ENCODE measurements around the gene CUX1. TPM values are rescaled to one million over a fixed set of nuclear protein-coding genes. Genes with fewer than 3 reads are reported as not detected.

CUX1 gene
- total RNA-seq, 1 experiment from 2014 or later, result 53.5 TPM

DNA sequence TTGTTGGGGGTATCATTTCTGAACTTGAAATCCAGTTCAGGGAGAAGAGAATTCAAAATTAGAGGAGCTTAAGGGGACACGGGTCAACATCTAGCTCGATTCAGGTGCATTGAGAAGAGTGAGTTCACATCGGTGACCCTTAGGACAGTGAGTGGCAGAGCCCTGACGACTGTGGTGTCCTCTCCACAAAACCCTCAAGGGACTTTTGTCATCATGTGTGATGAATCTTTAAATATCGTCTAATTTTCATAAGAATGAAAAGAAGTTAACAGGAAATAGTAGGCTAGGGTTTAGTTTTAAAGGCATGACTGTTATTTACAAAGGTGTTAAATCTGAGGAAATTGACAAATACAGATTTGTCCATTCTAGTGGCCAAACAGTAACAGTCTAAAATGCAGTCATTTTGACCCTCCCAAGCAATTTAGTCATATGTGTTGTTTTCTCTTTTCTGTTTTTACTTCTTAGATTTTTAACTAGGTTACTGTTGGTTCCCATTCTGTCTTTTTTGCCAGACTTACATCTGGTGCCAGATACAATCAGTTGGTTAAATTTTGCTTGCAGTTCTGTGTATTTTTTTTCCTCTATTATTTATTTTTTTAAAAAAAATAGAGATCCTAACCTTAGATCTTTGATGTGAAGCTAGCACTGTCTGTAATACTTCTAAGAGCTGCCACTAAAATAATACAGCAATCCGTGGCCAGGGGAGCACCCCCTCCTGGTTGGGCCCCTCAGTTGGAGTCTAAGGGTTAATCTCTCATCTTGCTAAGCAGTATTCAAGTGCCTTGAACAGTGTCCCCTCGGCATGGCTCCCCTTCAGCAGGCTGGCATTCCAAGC lies 434.3 kb downstream of the CUX1 start:
- Mint-ChIP-seq H3K4me3 (no peak overlapping the region), H3K9me3 (no peaks in the 10 kb centered on the region), H3K27ac (peak overlapping the region in 2 of 3 experiments; percentile 50 to 67; a peak in 3 of 7 replicates), H3K36me3 (ENCODE audit: insufficient read depth in 1 of 3, low read depth in 3 of 3) (peaks cover 2 to 21% (median 13%) of the 10 kb centered on the region in 3 experiments; a peak in 5 of 7 replicates), H3K27me3 (ENCODE audit: low read depth) (no peaks in the 10 kb centered on the region), H3K4me1 (peaks cover 4 to 8% of the 10 kb centered on the region in 2 experiments; a peak in 2 of 4 replicates)
- Histone ChIP-seq H3K18ac (ENCODE audit: insufficient read length, low read depth, low read length) (no peak overlapping the region), H3K27me3 (ENCODE audit: insufficient read depth, low read length) (no peaks in the 10 kb centered on the region), H4K8ac (replicated peaks; ENCODE audit: insufficient read length, low read depth, low read length) (no peak overlapping the region), H2BK15ac (ENCODE audit: low read depth, low read length) (no peak overlapping the region), H2AK5ac (ENCODE audit: insufficient read length, low read length) (no peak overlapping the region), H3K4me1 (ENCODE audit: insufficient read depth, low read length) (no peaks in the 10 kb centered on the region; the same call in 1 of the 2 replicates), H4K5ac (ENCODE audit: insufficient read length, low read depth, low read length) (no peak overlapping the region), H3K79me1 (ENCODE audit: insufficient read depth, low read depth, low read length, poor library complexity, severe bottlenecking) (no peaks in the 10 kb centered on the region), H3K56ac (ENCODE audit: insufficient read length, low read depth, low read length) (no peak overlapping the region), H4K20me1 (ENCODE audit: control insufficient read depth, insufficient read depth, insufficient read length) (no peaks in the 10 kb centered on the region), H2BK5ac (ENCODE audit: insufficient read length, low read length) (no peak overlapping the region), H3K27ac (ENCODE audit: insufficient read length, low read depth, low read length) (no peak overlapping the region), H3K9me3 (ENCODE audit: control insufficient read depth, low read depth, low read length) (no peaks in the 10 kb centered on the region), H3K23me2 (ENCODE audit: insufficient read length, low read depth, low read length, poor library complexity, severe bottlenecking) (no peaks in the 10 kb centered on the region), H2BK120ac (ENCODE audit: low read depth, low read length, poor library complexity, severe bottlenecking) (no peak overlapping the region), H2BK12ac (ENCODE audit: insufficient read length, low read depth, low read length) (no peak overlapping the region), H2BK20ac (ENCODE audit: low read depth, low read length, poor library complexity, severe bottlenecking) (no peak overlapping the region), H4K91ac (ENCODE audit: insufficient read length, low read depth, low read length) (no peak overlapping the region), H2AFZ (ENCODE audit: low read length) (no peak overlapping the region), H3K9ac (ENCODE audit: extremely low read depth, insufficient read length, low read length) (no peak overlapping the region), H3K23ac (ENCODE audit: insufficient read length, low read depth, low read length) (no peak overlapping the region), H3K14ac (ENCODE audit: insufficient read depth, low read length) (no peak overlapping the region), H3K4ac (ENCODE audit: low read depth, low read length) (no peak overlapping the region), H3K79me2 (ENCODE audit: insufficient read depth, low read length) (no peaks in the 10 kb centered on the region), H3T11ph (ENCODE audit: low read length) (no peak overlapping the region), H3K4me2 (ENCODE audit: insufficient read depth, insufficient read length, low read length) (no peak overlapping the region)
- TF ChIP-seq, protein P1, sequence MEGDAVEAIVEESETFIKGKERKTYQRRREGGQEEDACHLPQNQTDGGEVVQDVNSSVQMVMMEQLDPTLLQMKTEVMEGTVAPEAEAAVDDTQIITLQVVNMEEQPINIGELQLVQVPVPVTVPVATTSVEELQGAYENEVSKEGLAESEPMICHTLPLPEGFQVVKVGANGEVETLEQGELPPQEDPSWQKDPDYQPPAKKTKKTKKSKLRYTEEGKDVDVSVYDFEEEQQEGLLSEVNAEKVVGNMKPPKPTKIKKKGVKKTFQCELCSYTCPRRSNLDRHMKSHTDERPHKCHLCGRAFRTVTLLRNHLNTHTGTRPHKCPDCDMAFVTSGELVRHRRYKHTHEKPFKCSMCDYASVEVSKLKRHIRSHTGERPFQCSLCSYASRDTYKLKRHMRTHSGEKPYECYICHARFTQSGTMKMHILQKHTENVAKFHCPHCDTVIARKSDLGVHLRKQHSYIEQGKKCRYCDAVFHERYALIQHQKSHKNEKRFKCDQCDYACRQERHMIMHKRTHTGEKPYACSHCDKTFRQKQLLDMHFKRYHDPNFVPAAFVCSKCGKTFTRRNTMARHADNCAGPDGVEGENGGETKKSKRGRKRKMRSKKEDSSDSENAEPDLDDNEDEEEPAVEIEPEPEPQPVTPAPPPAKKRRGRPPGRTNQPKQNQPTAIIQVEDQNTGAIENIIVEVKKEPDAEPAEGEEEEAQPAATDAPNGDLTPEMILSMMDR (conservative IDR thresholded peaks at IDR 0.05), result no peak
- DNase-seq, result no peak
- WGBS (ENCODE audit: extremely low coverage, insufficient read length, low lambda C conversion rate), result no CpG with 5 or more reads among the region's 7 CpGs

All from H9 (cell line).